Measurements from ENCODE around the gene MCRIP1.

Gene MCRIP1

GRCh38 chr17:81792675-81793615, 40.1 kb downstream of the MCRIP1 start:
- Histone ChIP-seq H3K27ac (ENCODE audit: low read depth, low read length) (no peak overlapping the region), H3K36me3 (ENCODE audit: control insufficient read depth, insufficient read depth, low read length) (no peaks in the 10 kb centered on the region)

More at GRCh38 chr17:81792675-81793615, 40.1 kb downstream of the MCRIP1 start:
- H3K4me1 ChIP-seq (ENCODE audit: control insufficient read depth, insufficient read depth, low read length) = no peaks in the 10 kb centered on the region
- no peak overlapping the region for H3K9ac ChIP-seq (ENCODE audit: low read length)
- H3K9me3 ChIP-seq (ENCODE audit: control insufficient read depth, insufficient read depth, low read depth, low read length) = no peaks in the 10 kb centered on the region
- H3K4me3 ChIP-seq (ENCODE audit: low read depth, low read length) = no peak overlapping the region
- no peaks in the 10 kb centered on the region for H3K27me3 ChIP-seq (ENCODE audit: control insufficient read depth, insufficient read depth, low read length)

Measured in HUES6 (cell line).